ENCODE results near the gene GPR155. TPM values are rescaled to one million over a fixed set of nuclear protein-coding genes. Genes with fewer than 3 reads are reported as not detected.
"Not testable (repeated sequence)": the region's sequence is repeated elsewhere in the genome, so short reads cannot be mapped to it uniquely, and the experiment has no call there.

GPR155 gene
- polyA plus RNA-seq, 4 donors = 0.22 to 1.9 (median 1.2) TPM

DNA sequence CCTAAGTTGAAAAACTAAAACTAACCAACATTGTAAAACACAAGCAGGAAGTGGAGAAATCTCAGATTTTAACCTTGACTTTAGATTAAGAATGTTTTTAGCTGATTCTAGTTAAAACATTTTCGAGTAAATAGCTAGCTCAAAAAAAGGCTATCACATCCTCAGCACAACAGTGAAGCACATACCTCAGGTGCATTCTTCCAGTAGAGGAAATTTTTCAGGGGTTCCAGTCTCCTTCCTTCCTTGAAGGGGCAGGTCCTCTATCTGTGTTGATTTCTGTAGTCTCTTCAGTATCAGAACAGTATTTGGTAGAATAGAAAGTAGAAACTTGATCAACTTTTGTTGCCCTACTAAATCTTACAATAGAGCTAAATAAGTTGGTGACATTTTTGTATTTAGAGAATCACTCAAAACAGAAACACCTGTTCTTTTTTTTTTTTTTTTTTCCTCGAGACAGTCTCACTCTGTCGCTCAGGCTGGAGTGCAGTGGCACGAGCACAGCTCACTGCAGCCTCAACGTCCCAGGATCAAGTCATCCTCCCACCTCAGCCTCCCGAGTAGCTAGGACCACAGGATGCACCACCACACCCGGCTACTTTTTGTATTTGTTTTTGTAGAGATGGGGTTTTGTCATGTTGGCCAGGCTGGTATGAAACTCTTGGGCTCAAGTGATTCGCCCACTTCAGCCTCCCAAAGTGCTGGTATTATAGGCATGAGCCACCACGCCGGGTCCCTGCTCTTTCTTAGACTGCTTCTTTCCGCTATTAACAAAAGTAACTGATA, 6.9 kb upstream of the GPR155 start:
- Histone ChIP-seq H3K4me1 (ENCODE audit: control insufficient read depth in 3 of 3, insufficient read depth in 2 of 3, low read depth in 1 of 3, low read length in 2 of 3) (no peaks in the 10 kb centered on the region), H3K27me3 (ENCODE audit: control insufficient read depth in 3 of 3, insufficient read depth in 3 of 3, low read length in 3 of 3) (peaks cover 0 to 3% (median 0%) of the 10 kb centered on the region in 3 donors), H3K27ac (ENCODE audit: low read depth in 1 of 3, low read length in 2 of 3) (peak overlapping the region in 2 of 3 donors; percentile 43 to 87), H3K36me3 (ENCODE audit: control insufficient read depth in 3 of 3, insufficient read depth in 2 of 3, low read depth in 1 of 3, low read length in 3 of 3) (no peaks in the 10 kb centered on the region), H3K4me3 (ENCODE audit: low read depth in 1 of 3, low read length in 3 of 3) (no peak overlapping the region), H3K9me3 (ENCODE audit: control insufficient read depth in 2 of 2, insufficient read depth in 1 of 2, low read depth in 1 of 2, low read length in 1 of 2) (no peaks in the 10 kb centered on the region)
- WGBS, 3 donors = 72 to 85% (median 76%) methylated on average over 11 of the region's 11 CpGs
- FAIRE-seq (no peak), DNase-seq (no peak)

DNA sequence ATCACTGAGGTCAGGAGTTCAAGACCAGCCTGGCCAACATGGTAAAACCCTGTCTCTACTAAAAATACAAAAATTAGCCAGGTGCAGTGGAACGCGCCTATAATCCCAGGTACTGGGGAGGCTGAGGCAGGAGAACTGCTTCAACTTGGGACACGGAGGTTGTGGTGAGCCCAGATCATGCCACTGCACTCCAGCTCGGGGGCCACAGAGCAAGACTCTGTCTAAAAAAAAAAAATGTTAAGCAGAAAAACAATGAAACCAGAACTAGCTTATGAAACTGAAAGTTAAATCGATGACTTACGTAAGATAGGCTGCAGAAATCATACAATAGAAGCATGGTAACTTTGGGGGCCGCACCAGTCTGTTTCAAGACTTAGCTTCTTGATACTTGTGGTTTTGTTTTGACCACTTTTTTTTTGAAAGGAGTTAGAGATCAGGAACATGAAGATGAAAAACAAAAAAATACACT, 6.2 kb upstream of the GPR155 start:
- peak overlapping the region in 1 of 3 donors; percentile 11 for H3K4me3 ChIP-seq (ENCODE audit: low read depth in 1 of 3, low read length in 3 of 3)
- H3K27ac ChIP-seq (ENCODE audit: low read depth in 1 of 3, low read length in 2 of 3) = peak overlapping the region in 2 of 3 donors; percentile 60 to 90
- FAIRE-seq = peak; percentile 89
- DNase-seq = peak; percentile 13 to 67
- no peaks in the 10 kb centered on the region for H3K4me1 ChIP-seq (ENCODE audit: control insufficient read depth in 3 of 3, insufficient read depth in 2 of 3, low read depth in 1 of 3, low read length in 2 of 3)
- 31 to 50% (median 48%) methylated on average over 7 of the region's 7 CpGs for WGBS, 3 donors
- H3K27me3 ChIP-seq (ENCODE audit: control insufficient read depth in 3 of 3, insufficient read depth in 3 of 3, low read length in 3 of 3) = peaks cover 0 to 3% (median 0%) of the 10 kb centered on the region in 3 donors
- no peaks in the 10 kb centered on the region for H3K9me3 ChIP-seq (ENCODE audit: control insufficient read depth in 2 of 2, insufficient read depth in 1 of 2, low read depth in 1 of 2, low read length in 1 of 2)
- no peaks in the 10 kb centered on the region for H3K36me3 ChIP-seq (ENCODE audit: control insufficient read depth in 3 of 3, insufficient read depth in 2 of 3, low read depth in 1 of 3, low read length in 3 of 3)

DNA sequence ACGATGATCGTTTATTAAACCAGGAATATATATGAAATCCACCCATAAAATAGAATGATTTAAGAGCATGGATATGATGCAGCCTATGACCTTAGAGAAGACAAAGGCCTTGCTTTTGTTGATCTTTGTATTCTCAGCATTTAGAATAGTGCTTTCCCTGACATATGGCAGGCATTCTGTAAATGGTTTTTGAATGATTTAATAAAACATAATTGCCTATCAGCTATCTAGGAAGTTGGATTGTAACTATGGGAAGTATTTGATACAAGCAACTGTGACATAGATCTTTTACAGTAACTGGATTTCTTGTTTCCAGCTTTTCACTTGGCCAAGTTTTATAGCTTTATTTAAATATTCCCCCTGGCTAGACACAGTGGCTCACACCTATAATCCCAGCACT, 5.1 kb upstream of the GPR155 start:
- FAIRE-seq = no peak
- WGBS, 3 donors = 94 to 99% (median 95%) methylated on average over 2 of the region's 2 CpGs
- H3K27ac ChIP-seq (ENCODE audit: low read depth in 1 of 3, low read length in 2 of 3) = no peak overlapping the region

DNA sequence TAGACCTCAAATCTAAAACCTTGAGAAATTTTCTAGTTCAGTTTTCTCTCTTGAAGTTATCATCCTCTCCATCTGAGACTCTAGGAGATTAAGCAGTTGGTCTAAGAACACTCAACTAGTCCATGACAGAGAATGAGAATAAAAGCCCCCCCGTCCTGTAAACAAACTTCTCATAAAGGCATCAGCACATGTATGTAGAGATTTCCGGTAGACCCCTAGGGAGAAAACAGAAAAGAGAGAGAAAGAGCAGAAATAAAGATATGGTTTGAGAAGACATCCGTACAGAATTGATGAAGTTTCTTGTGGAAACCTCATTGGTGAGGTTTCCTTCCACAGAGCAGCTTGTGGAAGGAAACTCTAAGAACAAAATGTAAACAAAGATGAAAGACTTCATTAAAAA, 3.2 kb upstream of the GPR155 start:
- peaks cover 0 to 16% (median 0%) of the 10 kb centered on the region in 3 donors for H3K27me3 ChIP-seq (ENCODE audit: control insufficient read depth in 3 of 3, insufficient read depth in 3 of 3, low read length in 3 of 3)
- no peaks in the 10 kb centered on the region for H3K36me3 ChIP-seq (ENCODE audit: control insufficient read depth in 3 of 3, insufficient read depth in 2 of 3, low read depth in 1 of 3, low read length in 3 of 3)

More for the DNA sequence above, 5.1 kb upstream of the GPR155 start:
- Histone ChIP-seq H3K36me3 (ENCODE audit: control insufficient read depth in 3 of 3, insufficient read depth in 2 of 3, low read depth in 1 of 3, low read length in 3 of 3) (no peaks in the 10 kb centered on the region), H3K4me1 (ENCODE audit: control insufficient read depth in 3 of 3, insufficient read depth in 2 of 3, low read depth in 1 of 3, low read length in 2 of 3) (no peaks in the 10 kb centered on the region), H3K27me3 (ENCODE audit: control insufficient read depth in 3 of 3, insufficient read depth in 3 of 3, low read length in 3 of 3) (peaks cover 0 to 3% (median 0%) of the 10 kb centered on the region in 3 donors), H3K9me3 (ENCODE audit: control insufficient read depth in 2 of 2, insufficient read depth in 1 of 2, low read depth in 1 of 2, low read length in 1 of 2) (no peaks in the 10 kb centered on the region), H3K4me3 (ENCODE audit: low read depth in 1 of 3, low read length in 3 of 3) (no peak overlapping the region)
- no peak for DNase-seq

DNA sequence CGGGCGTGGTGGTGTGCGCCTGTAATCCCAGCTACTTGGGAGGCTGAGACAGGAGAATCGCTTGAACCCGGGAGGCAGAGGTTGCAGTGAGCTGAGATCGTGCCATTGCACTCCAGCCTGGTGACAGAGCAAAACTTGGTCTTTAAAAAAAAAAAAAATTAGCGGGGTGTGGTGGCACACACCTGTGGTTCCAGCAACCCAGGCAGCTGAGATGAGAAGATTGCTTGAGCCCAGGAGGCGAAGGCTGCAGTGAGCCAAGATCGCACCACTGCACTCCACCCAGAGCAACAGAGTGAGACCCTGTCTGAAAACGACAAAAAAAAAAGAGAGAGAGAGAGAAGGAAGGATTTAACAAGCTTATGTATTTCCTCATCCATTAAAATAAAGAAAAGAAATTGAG, 2.7 kb upstream of the GPR155 start:
- DNase-seq; H3K9me3 ChIP-seq (ENCODE audit: control insufficient read depth in 2 of 2, insufficient read depth in 1 of 2, low read depth in 1 of 2, low read length in 1 of 2); H3K4me3 ChIP-seq (ENCODE audit: low read depth in 1 of 3, low read length in 3 of 3); FAIRE-seq; H3K4me1 ChIP-seq (ENCODE audit: control insufficient read depth in 3 of 3, insufficient read depth in 2 of 3, low read depth in 1 of 3, low read length in 2 of 3); H3K36me3 ChIP-seq (ENCODE audit: control insufficient read depth in 3 of 3, insufficient read depth in 2 of 3, low read depth in 1 of 3, low read length in 3 of 3): not testable (repeated sequence)
- 80 to 89% (median 82%) methylated on average over 7 of the region's 10 CpGs for WGBS, 3 donors
- Histone ChIP-seq H3K27ac (ENCODE audit: low read depth in 1 of 3, low read length in 2 of 3) (peak overlapping the region in 1 of 3 donors; percentile 33), H3K27me3 (ENCODE audit: control insufficient read depth in 3 of 3, insufficient read depth in 3 of 3, low read length in 3 of 3) (peaks cover 0 to 18% (median 0%) of the 10 kb centered on the region in 3 donors)

More for the DNA sequence above, 3.2 kb upstream of the GPR155 start:
- Histone ChIP-seq H3K9me3 (ENCODE audit: control insufficient read depth in 2 of 2, insufficient read depth in 1 of 2, low read depth in 1 of 2, low read length in 1 of 2) (no peaks in the 10 kb centered on the region), H3K27ac (ENCODE audit: low read depth in 1 of 3, low read length in 2 of 3) (no peak overlapping the region), H3K4me3 (ENCODE audit: low read depth in 1 of 3, low read length in 3 of 3) (no peak overlapping the region), H3K4me1 (ENCODE audit: control insufficient read depth in 3 of 3, insufficient read depth in 2 of 3, low read depth in 1 of 3, low read length in 2 of 3) (no peaks in the 10 kb centered on the region)
- no peak for FAIRE-seq
- 57 to 82% (median 68%) methylated on average over 3 of the region's 3 CpGs for WGBS, 3 donors
- DNase-seq = peak in 1 of 2 donors; percentile 18

DNA sequence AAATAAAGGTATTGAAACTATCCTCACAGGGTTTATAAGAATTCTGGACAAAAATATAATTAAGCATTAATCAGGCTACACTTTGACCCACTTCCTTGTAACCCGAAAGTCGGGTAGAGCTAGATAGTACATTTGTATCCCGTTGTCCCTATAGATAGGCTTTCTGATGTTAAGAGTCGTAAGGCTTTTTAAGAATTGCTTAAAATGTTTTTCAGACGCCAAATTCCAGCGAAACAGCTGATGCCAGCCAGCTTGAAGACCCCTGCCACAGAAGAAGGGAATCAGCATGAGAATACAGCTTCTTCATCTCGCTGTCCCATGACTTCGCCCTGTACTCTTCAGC, 962 bp upstream of the GPR155 start:
- H3K27ac ChIP-seq (ENCODE audit: low read depth in 1 of 3, low read length in 2 of 3) = no peak overlapping the region
- H3K36me3 ChIP-seq (ENCODE audit: control insufficient read depth in 3 of 3, insufficient read depth in 2 of 3, low read depth in 1 of 3, low read length in 3 of 3) = no peaks in the 10 kb centered on the region
- no peaks in the 10 kb centered on the region for H3K4me1 ChIP-seq (ENCODE audit: control insufficient read depth in 3 of 3, insufficient read depth in 2 of 3, low read depth in 1 of 3, low read length in 2 of 3)
- peaks cover 0 to 19% (median 0%) of the 10 kb centered on the region in 3 donors for H3K27me3 ChIP-seq (ENCODE audit: control insufficient read depth in 3 of 3, insufficient read depth in 3 of 3, low read length in 3 of 3)
- peak overlapping the region in 2 of 3 donors; percentile 78 to 96 for H3K4me3 ChIP-seq (ENCODE audit: low read depth in 1 of 3, low read length in 3 of 3)
- 76 to 95% (median 92%) methylated on average over 8 of the region's 8 CpGs for WGBS, 3 donors
- DNase-seq = no peak
- H3K9me3 ChIP-seq (ENCODE audit: control insufficient read depth in 2 of 2, insufficient read depth in 1 of 2, low read depth in 1 of 2, low read length in 1 of 2) = no peaks in the 10 kb centered on the region
- FAIRE-seq = no peak

DNA sequence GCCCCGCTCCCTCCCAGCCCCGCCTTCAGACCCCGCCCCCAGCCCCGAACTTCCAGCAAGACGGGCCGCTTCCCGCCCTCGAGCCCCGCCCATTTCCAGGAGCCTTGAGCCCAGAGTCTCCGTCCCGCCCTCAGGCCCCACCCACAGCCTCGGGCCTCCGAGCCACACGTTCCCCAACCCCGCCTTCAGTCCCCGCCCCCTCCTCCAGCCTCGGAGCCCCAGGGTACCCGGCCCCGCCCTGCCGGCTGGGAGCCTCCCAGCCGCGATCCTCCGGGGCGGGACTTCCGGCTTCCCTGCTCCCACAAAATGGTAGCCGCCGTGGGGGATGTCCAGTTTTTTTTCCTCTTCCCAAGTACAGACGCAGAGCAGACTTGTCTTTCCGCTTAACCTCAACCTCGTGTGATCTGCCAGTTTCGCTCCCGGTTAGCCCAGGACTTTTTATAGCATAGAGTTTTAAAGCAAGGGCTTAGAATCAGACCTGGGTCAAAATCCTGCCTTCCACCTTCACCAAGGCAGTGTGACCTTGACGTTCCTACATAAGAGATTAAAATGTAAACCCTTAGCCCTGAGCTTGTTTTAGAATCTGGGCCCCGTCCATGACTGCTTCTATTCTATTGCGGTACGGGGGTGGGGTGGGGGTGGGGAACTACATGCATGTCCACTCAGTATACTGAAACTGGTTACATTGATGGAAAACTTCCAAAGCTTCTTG, 435 bp upstream of the GPR155 start:
- DNase-seq (peak; percentile 99), FAIRE-seq (no peak)
- Histone ChIP-seq H3K4me1 (ENCODE audit: control insufficient read depth in 3 of 3, insufficient read depth in 2 of 3, low read depth in 1 of 3, low read length in 2 of 3) (no peaks in the 10 kb centered on the region), H3K27ac (ENCODE audit: low read depth in 1 of 3, low read length in 2 of 3) (peak overlapping the region; percentile 86 to 95 (median 87)), H3K4me3 (ENCODE audit: low read depth in 1 of 3, low read length in 3 of 3) (peak overlapping the region; percentile 44 to 96 (median 89)), H3K27me3 (ENCODE audit: control insufficient read depth in 3 of 3, insufficient read depth in 3 of 3, low read length in 3 of 3) (peaks cover 0 to 19% (median 0%) of the 10 kb centered on the region in 3 donors), H3K36me3 (ENCODE audit: control insufficient read depth in 3 of 3, insufficient read depth in 2 of 3, low read depth in 1 of 3, low read length in 3 of 3) (no peaks in the 10 kb centered on the region), H3K9me3 (ENCODE audit: control insufficient read depth in 2 of 2, insufficient read depth in 1 of 2, low read depth in 1 of 2, low read length in 1 of 2) (no peaks in the 10 kb centered on the region)
- WGBS, 3 donors = 2 to 5% (median 4%) methylated on average over 30 to 36 of the region's 36 CpGs

DNA sequence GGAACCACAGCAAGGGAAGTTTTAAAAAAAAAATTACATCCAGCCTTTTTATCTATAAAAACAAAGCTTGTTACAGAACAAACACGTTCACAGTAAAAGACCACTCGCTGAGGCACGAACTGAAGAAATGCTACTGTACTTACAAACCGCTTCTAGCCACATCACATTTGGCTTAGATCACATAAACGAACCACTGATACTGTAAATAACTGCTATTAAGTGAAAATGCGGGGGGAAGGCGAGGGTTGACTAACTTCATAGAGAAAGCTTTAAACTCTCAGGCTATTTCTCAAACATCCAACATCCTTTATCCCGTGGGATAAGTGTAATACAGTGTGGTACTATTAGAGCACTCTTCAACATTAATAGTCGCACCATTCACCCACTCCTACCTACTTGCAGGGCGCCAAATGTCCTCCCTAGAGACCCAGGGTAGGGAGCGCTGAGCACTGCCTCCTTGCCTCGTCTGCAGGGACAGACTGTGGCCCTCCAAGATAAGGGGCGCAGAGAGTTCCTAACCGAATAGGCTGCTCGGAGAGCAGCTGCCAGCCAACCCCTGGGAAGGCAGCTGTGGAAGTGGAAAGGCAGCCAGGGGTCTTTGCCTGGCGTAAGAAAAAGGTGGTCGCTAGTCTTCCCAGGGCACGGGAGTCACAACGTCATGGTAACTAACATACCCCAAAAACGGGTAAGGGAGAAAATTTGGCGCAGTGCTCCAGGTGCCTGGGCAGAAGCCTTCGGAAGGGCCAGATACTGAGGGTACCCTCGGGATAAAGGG, 854 bp downstream of the GPR155 start:
- H3K4me3 ChIP-seq (ENCODE audit: low read depth in 1 of 3, low read length in 3 of 3) = peak overlapping the region; percentile 59 to 96 (median 89)
- 8 to 9% (median 9%) methylated on average over 23 of the region's 23 CpGs for WGBS, 3 donors
- H3K36me3 ChIP-seq (ENCODE audit: control insufficient read depth in 3 of 3, insufficient read depth in 2 of 3, low read depth in 1 of 3, low read length in 3 of 3) = no peaks in the 10 kb centered on the region
- H3K27me3 ChIP-seq (ENCODE audit: control insufficient read depth in 3 of 3, insufficient read depth in 3 of 3, low read length in 3 of 3) = peaks cover 0 to 16% (median 0%) of the 10 kb centered on the region in 3 donors
- DNase-seq = peak in 1 of 2 donors; percentile 19
- no peaks in the 10 kb centered on the region for H3K4me1 ChIP-seq (ENCODE audit: control insufficient read depth in 3 of 3, insufficient read depth in 2 of 3, low read depth in 1 of 3, low read length in 2 of 3)
- no peak for FAIRE-seq
- peak overlapping the region; percentile 54 to 77 (median 61) for H3K27ac ChIP-seq (ENCODE audit: low read depth in 1 of 3, low read length in 2 of 3)
- no peaks in the 10 kb centered on the region for H3K9me3 ChIP-seq (ENCODE audit: control insufficient read depth in 2 of 2, insufficient read depth in 1 of 2, low read depth in 1 of 2, low read length in 1 of 2)
